Measurements from ENCODE around the gene STMN1.

DNA sequence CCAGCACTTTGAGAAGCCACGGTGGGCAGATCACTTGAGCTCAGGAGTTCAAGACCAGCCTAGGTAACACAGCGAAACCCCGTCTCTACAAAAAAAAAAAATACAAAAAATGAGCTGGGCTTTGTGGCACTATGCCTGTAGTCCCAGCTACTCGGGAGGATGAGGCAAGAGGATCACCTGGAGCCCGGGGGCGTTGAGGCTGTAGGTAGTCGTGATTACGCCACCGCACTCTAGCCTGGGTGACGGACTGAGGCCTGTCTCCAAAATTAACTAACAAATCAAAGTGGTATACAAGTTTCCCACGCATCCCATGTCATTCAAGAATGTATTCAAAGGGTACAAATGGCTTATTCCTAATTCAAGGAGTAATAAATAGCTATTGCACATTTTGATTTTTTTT lies 49.4 kb downstream of the STMN1 start:
- TF ChIP-seq, protein P1, sequence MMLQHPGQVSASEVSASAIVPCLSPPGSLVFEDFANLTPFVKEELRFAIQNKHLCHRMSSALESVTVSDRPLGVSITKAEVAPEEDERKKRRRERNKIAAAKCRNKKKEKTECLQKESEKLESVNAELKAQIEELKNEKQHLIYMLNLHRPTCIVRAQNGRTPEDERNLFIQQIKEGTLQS (IDR thresholded peaks at IDR 0.05; ENCODE audit: borderline replicate concordance, extremely low read depth, low read depth, low read length) = no peak
- TF ChIP-seq NFYB (IDR thresholded peaks at IDR 0.05; ENCODE audit: insufficient read depth, low read depth, low read length) = no peak
- TF ChIP-seq, protein P2, sequence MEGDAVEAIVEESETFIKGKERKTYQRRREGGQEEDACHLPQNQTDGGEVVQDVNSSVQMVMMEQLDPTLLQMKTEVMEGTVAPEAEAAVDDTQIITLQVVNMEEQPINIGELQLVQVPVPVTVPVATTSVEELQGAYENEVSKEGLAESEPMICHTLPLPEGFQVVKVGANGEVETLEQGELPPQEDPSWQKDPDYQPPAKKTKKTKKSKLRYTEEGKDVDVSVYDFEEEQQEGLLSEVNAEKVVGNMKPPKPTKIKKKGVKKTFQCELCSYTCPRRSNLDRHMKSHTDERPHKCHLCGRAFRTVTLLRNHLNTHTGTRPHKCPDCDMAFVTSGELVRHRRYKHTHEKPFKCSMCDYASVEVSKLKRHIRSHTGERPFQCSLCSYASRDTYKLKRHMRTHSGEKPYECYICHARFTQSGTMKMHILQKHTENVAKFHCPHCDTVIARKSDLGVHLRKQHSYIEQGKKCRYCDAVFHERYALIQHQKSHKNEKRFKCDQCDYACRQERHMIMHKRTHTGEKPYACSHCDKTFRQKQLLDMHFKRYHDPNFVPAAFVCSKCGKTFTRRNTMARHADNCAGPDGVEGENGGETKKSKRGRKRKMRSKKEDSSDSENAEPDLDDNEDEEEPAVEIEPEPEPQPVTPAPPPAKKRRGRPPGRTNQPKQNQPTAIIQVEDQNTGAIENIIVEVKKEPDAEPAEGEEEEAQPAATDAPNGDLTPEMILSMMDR (IDR thresholded peaks at IDR 0.05 in 2 of 3, conservative IDR thresholded peaks at IDR 0.05 in 1 of 3; ENCODE audit: control insufficient read depth in 2 of 3, extremely low read depth in 1 of 3, insufficient read depth in 1 of 3, low read depth in 3 of 3, low read length in 3 of 3) = no peak
- TF ChIP-seq, protein P3, sequence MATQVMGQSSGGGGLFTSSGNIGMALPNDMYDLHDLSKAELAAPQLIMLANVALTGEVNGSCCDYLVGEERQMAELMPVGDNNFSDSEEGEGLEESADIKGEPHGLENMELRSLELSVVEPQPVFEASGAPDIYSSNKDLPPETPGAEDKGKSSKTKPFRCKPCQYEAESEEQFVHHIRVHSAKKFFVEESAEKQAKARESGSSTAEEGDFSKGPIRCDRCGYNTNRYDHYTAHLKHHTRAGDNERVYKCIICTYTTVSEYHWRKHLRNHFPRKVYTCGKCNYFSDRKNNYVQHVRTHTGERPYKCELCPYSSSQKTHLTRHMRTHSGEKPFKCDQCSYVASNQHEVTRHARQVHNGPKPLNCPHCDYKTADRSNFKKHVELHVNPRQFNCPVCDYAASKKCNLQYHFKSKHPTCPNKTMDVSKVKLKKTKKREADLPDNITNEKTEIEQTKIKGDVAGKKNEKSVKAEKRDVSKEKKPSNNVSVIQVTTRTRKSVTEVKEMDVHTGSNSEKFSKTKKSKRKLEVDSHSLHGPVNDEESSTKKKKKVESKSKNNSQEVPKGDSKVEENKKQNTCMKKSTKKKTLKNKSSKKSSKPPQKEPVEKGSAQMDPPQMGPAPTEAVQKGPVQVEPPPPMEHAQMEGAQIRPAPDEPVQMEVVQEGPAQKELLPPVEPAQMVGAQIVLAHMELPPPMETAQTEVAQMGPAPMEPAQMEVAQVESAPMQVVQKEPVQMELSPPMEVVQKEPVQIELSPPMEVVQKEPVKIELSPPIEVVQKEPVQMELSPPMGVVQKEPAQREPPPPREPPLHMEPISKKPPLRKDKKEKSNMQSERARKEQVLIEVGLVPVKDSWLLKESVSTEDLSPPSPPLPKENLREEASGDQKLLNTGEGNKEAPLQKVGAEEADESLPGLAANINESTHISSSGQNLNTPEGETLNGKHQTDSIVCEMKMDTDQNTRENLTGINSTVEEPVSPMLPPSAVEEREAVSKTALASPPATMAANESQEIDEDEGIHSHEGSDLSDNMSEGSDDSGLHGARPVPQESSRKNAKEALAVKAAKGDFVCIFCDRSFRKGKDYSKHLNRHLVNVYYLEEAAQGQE (IDR thresholded peaks at IDR 0.05; ENCODE audit: low read depth, low read length) = no peak
- TF ChIP-seq CHD4 (IDR thresholded peaks at IDR 0.05) = no peak
